Stromal cell of bone marrow (primary cell): ENCODE measurements around the gene CYTH1.

Experiments used
- DNase-seq: peaks from one replicate; pipeline ENCODE4 v3.0.0-alpha.2; 2012; ENCODE audit warnings: low read depth

The CYTH1 gene

GRCh38 chr17:78669975-78670518 is 112.0 kb downstream of the CYTH1 start:
- no peak for DNase-seq

DNA sequence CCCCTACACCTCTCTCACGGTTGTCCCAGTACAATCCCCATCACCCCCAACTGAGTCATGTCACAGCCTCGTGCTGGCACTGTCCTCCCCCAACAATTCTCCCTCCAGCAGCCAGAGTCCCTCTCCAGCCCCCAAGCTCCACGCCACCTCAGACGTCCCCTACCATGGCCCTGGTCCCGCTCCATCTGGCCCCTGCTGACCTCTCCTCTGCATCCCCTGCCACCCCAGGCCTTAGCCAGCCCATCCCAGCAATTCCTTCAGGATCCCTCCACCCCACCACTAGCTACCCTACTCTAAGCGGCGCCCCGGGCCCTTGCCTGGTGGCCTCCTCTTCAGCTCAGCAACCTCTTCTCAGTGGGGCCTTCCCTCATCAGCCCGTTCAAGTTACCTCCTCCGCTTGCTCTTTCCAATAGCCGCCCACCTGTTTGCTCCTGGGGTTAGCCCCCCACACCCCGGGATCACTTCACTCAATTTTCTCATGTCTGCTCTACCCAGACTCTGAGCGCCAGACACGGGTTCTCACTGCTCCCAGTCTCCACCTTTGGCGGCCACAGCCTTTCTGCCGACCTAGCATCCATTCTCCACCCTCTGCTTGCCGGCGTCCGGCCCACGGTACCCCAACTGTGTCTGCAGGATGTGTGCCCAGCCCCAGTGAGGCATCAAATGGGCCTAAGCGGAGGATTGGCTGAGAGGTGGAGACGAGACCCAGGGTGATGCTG is 112.7 kb downstream of the CYTH1 start:
- no peak for DNase-seq

DNA sequence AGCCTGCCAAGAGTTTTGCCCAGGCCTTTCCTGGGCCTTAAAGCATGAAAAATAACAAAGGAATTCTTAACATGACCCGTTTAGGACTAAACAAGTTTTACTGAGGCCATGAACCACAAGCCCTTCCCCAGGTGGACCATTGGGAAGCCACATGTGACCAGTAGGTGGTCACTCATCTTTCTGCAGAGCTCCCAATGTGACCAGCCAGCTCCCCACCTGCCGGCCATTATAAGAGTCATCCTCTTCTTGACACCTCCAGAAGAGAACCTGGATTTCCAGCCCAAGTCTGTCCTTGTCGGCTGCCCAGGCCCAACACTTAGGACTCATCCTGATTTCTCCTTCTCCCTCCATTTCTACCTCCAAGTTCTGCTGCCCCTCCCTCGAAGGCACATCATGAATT is 113.2 kb downstream of the CYTH1 start:
- no peak for DNase-seq

GRCh38 chr17:78667741-78668640 is 114.1 kb downstream of the CYTH1 start:
- no peak for DNase-seq

GRCh38 chr17:78667091-78667490 is 115.0 kb downstream of the CYTH1 start:
- no peak for DNase-seq

DNA sequence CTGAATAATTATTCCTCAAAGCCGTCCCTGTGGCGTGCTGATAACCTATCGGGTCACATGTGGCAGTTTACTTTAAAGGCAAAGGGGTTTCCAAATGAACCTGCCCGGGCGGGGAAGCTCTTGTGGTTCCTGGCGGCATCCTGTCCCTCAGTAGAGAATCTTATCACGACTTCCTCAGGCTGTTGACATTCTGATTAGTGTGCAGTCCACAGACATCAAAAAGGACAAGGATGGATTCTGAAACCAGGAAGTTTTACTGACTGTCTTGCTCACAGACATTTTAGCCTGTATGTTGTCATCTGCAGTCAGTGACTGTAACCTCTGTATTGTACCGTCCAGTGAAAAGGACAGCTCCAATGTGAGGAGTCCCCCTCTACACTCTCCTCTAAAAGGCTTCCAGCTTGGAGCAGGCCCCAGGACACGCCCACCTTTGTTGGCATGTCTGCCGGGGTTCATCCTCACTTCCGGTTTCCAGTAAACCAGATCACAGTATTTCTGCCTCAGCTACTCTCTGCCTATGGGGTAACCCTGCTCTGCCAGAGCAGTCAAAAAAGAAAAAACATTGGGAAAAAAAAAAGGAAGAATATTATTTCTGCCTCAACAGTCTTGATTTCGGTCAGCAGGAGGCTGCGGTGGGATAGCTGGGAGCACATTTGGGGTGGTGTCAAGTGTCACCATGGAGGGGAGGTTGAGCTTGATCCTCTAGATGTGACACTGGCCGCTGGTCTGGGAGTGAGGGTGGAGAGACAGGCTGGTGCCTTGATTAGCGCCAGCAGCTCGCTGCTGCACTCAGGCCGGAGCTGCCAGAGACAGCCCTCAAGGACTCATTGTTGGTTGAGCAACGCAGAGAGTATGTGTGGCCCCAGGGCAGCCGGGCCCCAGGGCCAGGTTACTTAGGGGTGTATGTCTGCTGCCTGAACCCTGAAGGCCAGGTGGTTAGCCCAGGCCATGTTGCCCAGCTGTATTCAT is 115.8 kb downstream of the CYTH1 start:
- no peak for DNase-seq

- no peak for DNase-seq
Observed at GRCh38 chr17:78665387-78665951, 116.6 kb downstream of the CYTH1 start.

DNA sequence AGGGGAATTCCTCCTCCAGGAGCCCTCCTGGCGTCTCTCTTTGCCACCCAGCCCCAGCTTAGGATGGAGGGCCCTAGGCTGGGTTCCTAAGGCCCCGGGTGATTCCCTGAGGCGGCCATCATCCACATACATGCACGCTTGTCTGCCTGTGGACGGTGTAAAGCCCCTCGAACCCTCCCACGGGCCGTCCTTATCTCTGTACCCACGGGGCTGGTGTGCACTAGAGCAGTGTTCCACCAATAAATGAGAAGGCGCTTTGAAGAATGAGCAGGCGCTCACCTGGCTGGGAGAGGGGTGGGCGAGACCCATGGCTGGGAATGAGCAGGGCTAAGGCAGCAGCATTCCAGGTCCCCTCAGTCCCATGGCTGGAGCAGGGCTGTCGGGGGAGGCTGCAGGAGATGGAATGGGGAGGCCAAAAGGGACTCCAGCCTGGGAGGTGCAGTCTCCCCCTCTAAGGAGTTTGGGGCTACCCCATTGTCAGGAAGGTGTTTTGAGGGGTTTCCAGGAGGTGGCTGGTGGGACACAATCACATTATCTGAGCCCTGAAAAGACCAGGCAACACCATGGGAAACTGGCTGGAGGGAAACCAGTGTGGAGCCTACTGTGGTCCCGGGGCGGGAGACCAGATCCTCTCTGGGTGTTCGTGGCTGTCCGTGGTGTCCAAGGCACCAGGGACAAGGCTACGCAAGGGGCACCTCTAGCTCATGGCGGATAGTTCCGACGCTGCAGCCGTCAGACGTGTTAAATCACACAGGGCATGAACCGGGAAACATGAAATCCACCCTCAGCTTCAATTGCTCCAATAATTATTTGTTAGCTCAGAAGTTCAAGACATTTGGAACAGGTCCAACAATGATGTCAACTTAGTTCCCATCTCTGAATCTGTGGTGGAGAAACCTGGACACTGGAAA is 117.3 kb downstream of the CYTH1 start:
- no peak for DNase-seq

GRCh38 chr17:78661093-78661770 is 120.8 kb downstream of the CYTH1 start:
- no peak for DNase-seq

- no peak for DNase-seq
Observed at GRCh38 chr17:78659546-78659945, 122.5 kb downstream of the CYTH1 start.

GRCh38 chr17:78658281-78658785 is 123.7 kb downstream of the CYTH1 start:
- DNase-seq = no peak

DNA sequence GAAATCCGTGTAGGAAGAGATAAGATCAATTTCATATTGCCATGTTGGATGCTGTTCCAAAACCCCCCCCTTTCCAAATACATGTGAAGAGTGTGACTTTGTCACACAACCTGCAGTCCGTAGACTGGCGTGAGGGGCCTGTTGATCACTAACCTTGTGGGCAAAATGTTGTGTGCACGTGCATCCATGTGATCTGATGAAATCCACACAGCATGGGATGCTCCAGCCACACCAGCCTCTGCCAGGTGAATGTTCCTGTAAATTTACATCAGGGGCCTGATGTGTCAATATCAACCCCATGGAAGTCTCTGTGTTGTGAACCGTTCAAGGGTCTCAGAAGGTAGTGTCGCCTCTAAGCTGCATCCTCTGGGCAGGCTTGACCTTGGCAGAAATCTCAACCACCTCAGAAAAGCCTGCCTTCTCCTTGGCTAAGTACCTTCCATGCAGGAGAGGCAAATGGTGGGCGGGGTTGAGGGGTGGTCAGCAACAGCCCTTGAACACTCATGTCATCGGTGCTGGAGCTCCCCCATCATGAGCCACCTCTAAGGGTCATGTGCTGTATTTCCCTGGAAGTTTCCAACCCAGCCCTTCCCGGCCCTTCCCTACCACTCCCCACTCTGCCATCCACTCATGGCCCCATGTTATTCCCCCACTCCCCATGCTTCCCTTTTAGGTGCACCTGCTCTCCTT is 126.7 kb downstream of the CYTH1 start:
- DNase-seq = no peak

GRCh38 chr17:78654325-78654724 is 127.7 kb downstream of the CYTH1 start:
- DNase-seq = no peak

GRCh38 chr17:78653382-78653781 is 128.7 kb downstream of the CYTH1 start:
- DNase-seq = peak; percentile 62

- no peak for DNase-seq
Observed at GRCh38 chr17:78652913-78653312, 129.2 kb downstream of the CYTH1 start.

DNA sequence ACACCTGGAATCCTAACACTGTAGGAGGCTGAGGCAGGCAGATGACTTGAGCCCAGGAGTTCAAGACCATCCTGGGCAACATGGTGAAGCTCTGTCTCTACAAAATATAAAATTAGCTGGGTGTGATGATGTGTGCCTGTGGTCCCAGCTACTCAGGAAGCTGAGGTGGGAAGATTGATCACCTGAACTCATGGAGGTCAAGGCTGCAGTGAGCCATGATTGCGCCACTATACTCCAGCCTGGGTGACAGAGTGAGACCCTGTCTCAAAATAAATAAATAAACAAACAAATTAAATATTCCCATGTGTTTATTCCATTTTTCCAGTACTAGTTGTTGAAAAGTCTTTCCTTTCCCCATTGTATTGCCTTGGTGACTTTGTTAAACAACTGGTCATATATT is 130.0 kb downstream of the CYTH1 start:
- no peak for DNase-seq

GRCh38 chr17:78651554-78651953 is 130.5 kb downstream of the CYTH1 start:
- DNase-seq = peak; percentile 45

GRCh38 chr17:78650093-78650715 is 131.9 kb downstream of the CYTH1 start:
- no peak for DNase-seq

DNA sequence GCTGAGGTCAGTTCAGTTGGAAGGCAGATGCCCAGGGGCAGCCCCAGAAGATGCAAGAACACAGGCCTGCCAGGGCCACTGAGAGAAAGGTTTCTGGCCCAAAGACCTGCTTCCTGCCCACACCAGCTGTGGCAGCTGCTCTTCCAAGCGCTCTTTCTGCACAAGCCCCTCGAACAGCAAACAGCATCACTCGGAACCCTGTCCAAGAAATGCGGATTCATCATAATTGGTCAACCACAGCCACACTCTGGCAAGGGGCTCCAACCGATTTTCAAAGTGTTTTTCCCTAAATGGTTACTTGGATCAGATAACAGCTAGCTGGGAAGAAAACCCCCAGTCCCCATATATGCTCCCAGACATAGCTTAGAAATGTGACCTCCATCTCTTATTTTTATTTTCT is 133.8 kb downstream of the CYTH1 start:
- DNase-seq = no peak
